ENCODE measurements around the gene RAB15. TPM values are rescaled to one million over a fixed set of nuclear protein-coding genes. Genes with fewer than 3 reads are reported as not detected.
A peak's percentile ranks its signal among the peaks of the same experiment; 100 is the strongest.

Gene RAB15
- total and polyA plus RNA-seq, 12 donors: 0.95 to 8.9 (median 3.7) TPM

DNA sequence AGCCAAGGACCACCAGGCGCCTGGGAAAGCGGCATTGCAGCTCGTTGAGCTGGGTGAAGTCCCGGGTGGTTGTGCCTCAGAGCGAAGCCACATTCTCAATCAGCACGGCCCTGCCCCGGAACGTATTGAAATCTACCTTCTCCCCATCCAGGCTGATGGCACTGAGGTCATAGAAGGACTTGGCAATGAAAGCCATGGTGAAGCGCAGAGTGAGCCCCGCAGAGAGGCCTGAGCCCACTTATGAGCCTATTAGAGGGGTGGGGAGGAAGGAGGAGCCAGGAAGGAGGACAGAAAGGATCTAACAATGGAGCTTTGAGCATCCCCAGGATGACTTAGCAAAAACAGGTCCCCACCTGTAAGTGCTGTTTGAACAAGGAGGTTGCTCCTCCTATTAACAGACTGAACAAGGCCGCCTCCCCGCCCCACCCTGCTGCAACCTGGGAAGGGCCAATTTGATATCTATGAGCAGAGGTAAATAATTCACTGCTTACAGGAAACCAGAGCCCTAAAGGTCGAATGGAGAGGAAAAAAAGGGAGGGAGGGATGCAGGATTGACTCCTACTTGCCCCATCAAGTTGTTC, 29.5 kb downstream of the RAB15 start, which contains the start of gene GPX2:
Gene GPX2, minus strand, starts transcription at position 215 of the 581 bp plus-strand sequence. Its CDS starts 19 bp downstream, at position 196.
- intact Hi-C loops (cut with DNase I): no loop called here
- Histone ChIP-seq H3K4me1 (replicated peaks in 1 of 2) (peaks cover 9 to 15% of the 10 kb centered on the region in 2 donors), H3K27ac (no peak within 1 kb of the TSS), H3K9me3 (replicated peaks in 1 of 3) (no peaks in the 10 kb centered on the region), H3K36me3 (replicated peaks in 1 of 2) (no peaks in the 10 kb centered on the region), H3K4me3 (no peak within 1 kb of the TSS), H3K27me3 (no peaks in the 10 kb centered on the region)
- TF ChIP-seq, protein P1, sequence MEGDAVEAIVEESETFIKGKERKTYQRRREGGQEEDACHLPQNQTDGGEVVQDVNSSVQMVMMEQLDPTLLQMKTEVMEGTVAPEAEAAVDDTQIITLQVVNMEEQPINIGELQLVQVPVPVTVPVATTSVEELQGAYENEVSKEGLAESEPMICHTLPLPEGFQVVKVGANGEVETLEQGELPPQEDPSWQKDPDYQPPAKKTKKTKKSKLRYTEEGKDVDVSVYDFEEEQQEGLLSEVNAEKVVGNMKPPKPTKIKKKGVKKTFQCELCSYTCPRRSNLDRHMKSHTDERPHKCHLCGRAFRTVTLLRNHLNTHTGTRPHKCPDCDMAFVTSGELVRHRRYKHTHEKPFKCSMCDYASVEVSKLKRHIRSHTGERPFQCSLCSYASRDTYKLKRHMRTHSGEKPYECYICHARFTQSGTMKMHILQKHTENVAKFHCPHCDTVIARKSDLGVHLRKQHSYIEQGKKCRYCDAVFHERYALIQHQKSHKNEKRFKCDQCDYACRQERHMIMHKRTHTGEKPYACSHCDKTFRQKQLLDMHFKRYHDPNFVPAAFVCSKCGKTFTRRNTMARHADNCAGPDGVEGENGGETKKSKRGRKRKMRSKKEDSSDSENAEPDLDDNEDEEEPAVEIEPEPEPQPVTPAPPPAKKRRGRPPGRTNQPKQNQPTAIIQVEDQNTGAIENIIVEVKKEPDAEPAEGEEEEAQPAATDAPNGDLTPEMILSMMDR (IDR thresholded peaks at IDR 0.05): no peak
- TF ChIP-seq POLR2A (IDR thresholded peaks at IDR 0.05): no peak
- WGBS, 4 donors: 87 to 90% (median 89%) methylated on average over 13 of the region's 13 CpGs
- peak in 2 of 7 donors; percentile 14 to 50 for DNase-seq

DNA sequence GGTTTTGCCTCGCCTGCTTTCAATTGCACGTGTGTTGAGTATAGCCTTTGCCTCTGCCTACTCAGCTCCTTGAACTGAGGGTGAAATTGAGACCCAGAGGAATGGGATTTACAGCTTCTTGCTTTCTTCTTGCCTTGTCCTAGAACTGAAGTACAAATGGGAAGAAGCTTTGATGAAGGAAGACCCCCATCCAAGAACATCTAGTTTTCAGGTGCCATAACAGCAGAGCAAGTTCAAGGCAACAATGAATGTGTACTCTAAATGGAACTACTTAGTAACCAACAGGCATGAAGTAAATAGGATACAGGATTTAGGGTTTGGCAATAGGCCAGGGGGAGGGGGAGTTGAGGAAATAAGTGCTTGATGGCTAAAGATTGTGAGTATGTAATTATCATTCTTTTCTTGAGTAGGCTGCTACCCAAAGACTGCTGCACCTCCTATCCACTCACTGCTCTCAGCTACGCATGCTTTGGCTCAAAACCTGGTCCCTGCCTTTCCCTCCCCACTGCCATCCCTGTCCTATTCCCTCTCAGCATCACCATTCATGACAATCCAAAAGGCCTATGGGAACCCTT, 31.7 kb downstream of the RAB15 start:
- whole genome bisulfite sequencing, 4 donors: 91 to 98% (median 96%) methylated on average over 3 of the region's 3 CpGs
- Histone ChIP-seq H3K4me1 (replicated peaks in 1 of 2) (peaks cover 9 to 37% of the 10 kb centered on the region in 2 donors), H3K36me3 (replicated peaks in 1 of 2) (no peaks in the 10 kb centered on the region), H3K27me3 (no peaks in the 10 kb centered on the region), H3K4me3 (no peak overlapping the region), H3K9me3 (replicated peaks in 1 of 3) (no peaks in the 10 kb centered on the region), H3K27ac (no peak overlapping the region)
- intact Hi-C loops (cut with DNase I): no loop called here
- peak in 2 of 7 donors; percentile 10 to 46 for DNase-seq
- TF ChIP-seq POLR2A (IDR thresholded peaks at IDR 0.05): no peak
- TF ChIP-seq, protein P1 (IDR thresholded peaks at IDR 0.05): no peak

DNA sequence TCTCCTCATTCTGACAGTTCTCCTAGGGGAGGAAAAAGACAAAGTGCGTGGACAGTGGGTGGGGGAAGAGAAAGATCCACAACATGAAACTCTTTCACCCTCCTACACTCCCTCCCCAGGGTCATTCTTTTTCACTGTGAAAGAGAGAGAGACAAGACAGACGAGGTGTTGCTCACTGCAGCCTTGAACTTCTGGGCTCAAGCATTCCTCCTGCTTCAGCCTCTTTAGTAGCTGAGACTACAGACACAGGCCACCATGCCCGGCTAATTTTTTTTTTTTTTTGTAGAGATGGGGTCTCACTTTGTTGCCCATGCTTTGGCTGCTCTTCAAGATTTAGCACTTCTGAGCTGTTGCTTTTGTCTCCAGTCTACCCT, 32.3 kb downstream of the RAB15 start:
- no peaks in the 10 kb centered on the region for H3K9me3 ChIP-seq (replicated peaks in 1 of 3)
- DNase-seq: peak in 6 of 7 donors; percentile 17 to 66 (median 56)
- intact Hi-C loops (cut with DNase I): no loop called here
- no peaks in the 10 kb centered on the region for H3K36me3 ChIP-seq (replicated peaks in 1 of 2)
- H3K4me3 ChIP-seq: no peak overlapping the region
- 37 to 50% (median 41%) methylated on average over 3 of the region's 3 CpGs for WGBS, 4 donors
- no peak overlapping the region for H3K27ac ChIP-seq
- no peak for TF ChIP-seq POLR2A (IDR thresholded peaks at IDR 0.05)
- TF ChIP-seq, protein P1 (IDR thresholded peaks at IDR 0.05): no peak
- no peaks in the 10 kb centered on the region for H3K27me3 ChIP-seq
- H3K4me1 ChIP-seq (replicated peaks in 1 of 2): peaks cover 14 to 43% of the 10 kb centered on the region in 2 donors

DNA sequence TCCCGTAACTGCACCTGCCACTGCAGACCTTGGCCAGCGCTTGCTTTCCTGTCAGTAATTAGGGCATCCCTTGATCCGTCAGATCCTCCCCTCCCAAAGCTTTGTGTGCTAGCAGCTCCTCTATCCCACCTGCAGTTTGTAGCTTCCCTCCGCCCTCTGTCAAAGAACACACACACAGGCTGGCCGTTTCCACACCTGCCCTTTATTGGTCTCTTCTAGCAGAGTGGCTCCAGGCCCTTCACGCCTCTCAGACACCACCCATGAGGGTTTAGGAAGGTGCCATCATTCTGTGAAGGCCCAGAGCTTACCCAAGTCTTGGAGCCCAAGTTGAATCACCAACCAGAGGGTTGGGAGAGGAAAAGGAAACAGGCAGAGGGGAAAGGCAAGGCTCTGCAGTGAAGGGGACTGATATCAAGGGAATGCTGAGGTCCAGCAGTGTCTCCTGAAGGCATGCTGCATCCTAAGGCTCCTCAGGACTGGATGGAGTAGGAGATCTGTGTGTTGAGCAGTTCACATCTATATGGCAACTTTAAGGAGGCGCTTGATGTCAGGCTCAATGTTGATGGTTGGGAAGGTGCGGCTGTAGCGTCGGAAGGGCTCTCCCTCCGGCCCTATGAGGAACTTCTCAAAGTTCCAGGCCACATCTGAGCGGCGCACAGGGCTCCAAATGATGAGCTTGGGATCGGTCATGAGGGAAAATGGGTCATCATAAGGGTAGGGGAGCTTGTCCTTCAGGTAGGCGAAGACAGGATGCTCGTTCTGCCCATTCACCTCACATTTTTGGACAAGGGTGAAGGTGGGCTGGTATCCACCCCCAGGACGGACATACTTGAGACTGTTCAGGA, 32.9 kb downstream of the RAB15 start:
- intact Hi-C loops (cut with DNase I): no loop called here
- WGBS, 4 donors: 88 to 93% (median 93%) methylated on average over 17 of the region's 17 CpGs
- Histone ChIP-seq H3K9me3 (replicated peaks in 1 of 3) (no peaks in the 10 kb centered on the region), H3K27ac (no peak overlapping the region), H3K4me1 (replicated peaks in 1 of 2) (peaks cover 20 to 49% of the 10 kb centered on the region in 2 donors), H3K36me3 (replicated peaks in 1 of 2) (no peaks in the 10 kb centered on the region), H3K4me3 (no peak overlapping the region), H3K27me3 (no peaks in the 10 kb centered on the region)
- peak in 1 of 7 donors; percentile 35 for DNase-seq
- TF ChIP-seq, protein P1 (IDR thresholded peaks at IDR 0.05): no peak
- no peak for TF ChIP-seq POLR2A (IDR thresholded peaks at IDR 0.05)
